Adrenal gland (tissue), 12 donors: ENCODE results near the gene TSSC4. TPM values are rescaled to one million over a fixed set of nuclear protein-coding genes. Genes with fewer than 3 reads are reported as not detected.

Experiments used
- DNase-seq, 7 donors: peaks; one replicate each; pipeline ENCODE4 v3.0.0-alpha.2; 2019 to 2020
- H3K27ac ChIP-seq, 5 donors: fragments of 200-600 bp; sonication (generic) in 4 of 5; 1 replicate in 3 of 5; 2 replicates in 2 of 5; pipeline versions ENCODE4 v1.5.1 to v1.8.0; 2016 to 2020; ENCODE audit warnings: mild to moderate bottlenecking in 1 of 5
- H3K27me3 ChIP-seq: fragments of 200-600 bp; 2 replicates; pipeline ENCODE4 v1.8.0; 2021
- H3K36me3 ChIP-seq, 2 donors: fragments of 200-600 bp; replicated peaks in 1 of 2; 1 replicate in 1 of 2; 2 replicates in 1 of 2; pipeline versions ENCODE4 v1.5.1 to v1.8.0; 2018 to 2022
- H3K4me1 ChIP-seq, 2 donors: fragments of 200-600 bp; replicated peaks in 1 of 2; 1 replicate in 1 of 2; 2 replicates in 1 of 2; pipeline versions ENCODE4 v1.5.1 to v1.8.0; 2018 to 2021
- H3K4me3 ChIP-seq, 4 donors: fragments of 200-600 bp; sonication (generic) in 3 of 4; one replicate each; pipeline ENCODE4 v1.5.1; 2016 to 2018
- H3K9me3 ChIP-seq, 3 donors: fragments of 200-600 bp; sonication (generic) in 1 of 3; replicated peaks in 1 of 3; 1 replicate in 2 of 3; 2 replicates in 1 of 3; pipeline versions ENCODE4 v1.5.1 to v1.8.0; 2016 to 2021
- POLR2A ChIP-seq, 2 donors: fragments of 450-650 bp; IDR thresholded peaks; one replicate each; pipeline ENCODE4 v1.6.1; 2017; ENCODE audit warnings: antibody characterized with exemption in 2 of 2, mild to moderate bottlenecking in 2 of 2, moderate library complexity in 1 of 2
- WGBS, 4 donors: extraction: QIAGEN DNeasy Blood & Tissue Kit in 2 of 4; methylation state at CpG; one replicate each; pipeline versions ENCODE4 v1.1.5 to v1.1.7; 2013 to 2017; 5-methylcytosine and 5-hydroxymethylcytosine counted together
- intact Hi-C, 2 donors: fragments of 100-400 bp; cut with DNase I; formaldehyde crosslinking; loops; one replicate each; pipeline versions ENCODE4 v1.14.1 to v1.15.0; 2022 to 2023
- polyA plus RNA-seq, 3 donors: library from polyadenylated mRNA; stranded (reverse); fragments of 200-250 nt in 2 of 3; fragments of 350-450 nt in 1 of 3; fragmentation: Illumina TruSeq in 1 of 3; extraction: RNeasy Lipid Tissue Mini Kit (QIAGEN cat#74804) in 1 of 3; gene quantifications; one replicate each; pipeline ENCODE4 v1.2.3, GENCODE V29; 2013 to 2014
- total RNA-seq, 9 donors: library from RNA; depleted of rRNA in 4 of 9; stranded (reverse); fragments of >200 nt in 4 of 9; fragments of 120-200 nt in 1 of 9; fragmentation: NEBNext Ultra II Directional in 1 of 9; extraction: Animal tissue kit (Norgen Biotek cat#: 25700) in 1 of 9; gene quantifications; one replicate each; pipeline versions ENCODE4 v1.1.0 to v1.2.4, GENCODE V29; 2013 to 2023
- TF ChIP-seq, protein P1 (sequence below), 6 experiments: fragments of 450-650 bp in 4 of 6; fragments of 200-600 bp in 2 of 6; sonication (generic) in 1 of 6; IDR thresholded peaks; 1 replicate in 5 of 6; 2 replicates in 1 of 6; pipeline versions ENCODE4 v1.5.1 to v1.8.0; 2016 to 2021; ENCODE audit warnings: antibody characterized with exemption in 6 of 6, mild to moderate bottlenecking in 2 of 6, moderate library complexity in 1 of 6
- donor health status: healthy with polysubstance abuse.
- donor health status: Bipolar disorder and iron deficiency.
- donor health status: DM: yes; HTN: yes; CAD: no.
- donor health status: DM: no; HTN: no; CAD: no.
- donor health status: DM: no; HTN: no; CAD: no.
- donor health status: DM: yes; HTN: yes; CAD: no.

Gene TSSC4
- total and polyA plus RNA-seq, 12 donors = 3.4 to 94.6 (median 38.1) TPM

DNA sequence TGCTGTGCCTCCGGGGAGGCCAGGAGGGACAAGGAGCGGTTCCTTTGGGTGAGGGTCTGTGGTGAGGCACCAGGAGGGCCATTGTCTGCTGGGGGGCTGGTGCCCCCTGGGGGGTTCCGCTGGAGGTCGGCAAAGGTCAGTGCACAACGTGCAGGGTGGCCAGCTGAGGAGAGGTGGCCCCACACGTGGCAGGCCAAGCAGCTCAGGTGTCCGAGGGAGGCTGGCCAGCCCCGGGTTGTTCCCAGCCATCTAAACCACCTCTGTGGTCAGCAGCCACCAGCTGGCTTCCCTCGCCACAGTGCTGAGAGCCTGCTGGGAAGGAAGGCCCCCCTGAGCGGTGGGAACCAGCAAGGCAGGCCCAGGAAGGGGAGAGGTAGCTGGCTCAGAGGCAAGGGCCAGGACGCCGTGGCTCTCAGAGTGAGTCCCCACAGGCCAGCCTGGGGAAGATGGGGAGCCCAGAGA is 4.2 kb downstream of the TSSC4 start:
- Histone ChIP-seq H3K4me3 (no peak overlapping the region), H3K4me1 (peaks cover 11 to 12% of the 10 kb centered on the region in 2 donors), H3K27ac (no peak overlapping the region), H3K27me3 (peaks cover 6% of the 10 kb centered on the region), H3K9me3 (no peaks in the 10 kb centered on the region), H3K36me3 (peaks cover 0 to 21% of the 10 kb centered on the region in 2 donors)
- no peak for DNase-seq
- 58 to 65% (median 61%) methylated on average over 1 to 12 of the region's 12 CpGs for WGBS, 4 donors
- intact Hi-C loops = no loop called here
- TF ChIP-seq, protein P1, sequence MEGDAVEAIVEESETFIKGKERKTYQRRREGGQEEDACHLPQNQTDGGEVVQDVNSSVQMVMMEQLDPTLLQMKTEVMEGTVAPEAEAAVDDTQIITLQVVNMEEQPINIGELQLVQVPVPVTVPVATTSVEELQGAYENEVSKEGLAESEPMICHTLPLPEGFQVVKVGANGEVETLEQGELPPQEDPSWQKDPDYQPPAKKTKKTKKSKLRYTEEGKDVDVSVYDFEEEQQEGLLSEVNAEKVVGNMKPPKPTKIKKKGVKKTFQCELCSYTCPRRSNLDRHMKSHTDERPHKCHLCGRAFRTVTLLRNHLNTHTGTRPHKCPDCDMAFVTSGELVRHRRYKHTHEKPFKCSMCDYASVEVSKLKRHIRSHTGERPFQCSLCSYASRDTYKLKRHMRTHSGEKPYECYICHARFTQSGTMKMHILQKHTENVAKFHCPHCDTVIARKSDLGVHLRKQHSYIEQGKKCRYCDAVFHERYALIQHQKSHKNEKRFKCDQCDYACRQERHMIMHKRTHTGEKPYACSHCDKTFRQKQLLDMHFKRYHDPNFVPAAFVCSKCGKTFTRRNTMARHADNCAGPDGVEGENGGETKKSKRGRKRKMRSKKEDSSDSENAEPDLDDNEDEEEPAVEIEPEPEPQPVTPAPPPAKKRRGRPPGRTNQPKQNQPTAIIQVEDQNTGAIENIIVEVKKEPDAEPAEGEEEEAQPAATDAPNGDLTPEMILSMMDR (IDR thresholded peaks at IDR 0.05) = no peak
- no peak for TF ChIP-seq POLR2A (IDR thresholded peaks at IDR 0.05)

- TF ChIP-seq, protein P1 (IDR thresholded peaks at IDR 0.05) = no peak
- no peak for TF ChIP-seq POLR2A (IDR thresholded peaks at IDR 0.05)
- H3K4me3 ChIP-seq = no peak overlapping the region
- peaks cover 0 to 21% of the 10 kb centered on the region in 2 donors for H3K36me3 ChIP-seq
- DNase-seq = no peak
- no peaks in the 10 kb centered on the region for H3K9me3 ChIP-seq
- H3K27ac ChIP-seq = no peak overlapping the region
- 77 to 80% (median 79%) methylated on average over 12 to 14 of the region's 14 CpGs for WGBS, 4 donors
- peaks cover 18% of the 10 kb centered on the region for H3K27me3 ChIP-seq
- intact Hi-C loops = no loop called here
- peaks cover 6 to 8% of the 10 kb centered on the region in 2 donors for H3K4me1 ChIP-seq
Measured at GRCh38 chr11:2406451-2406850, 5.9 kb downstream of the TSSC4 start.

- Histone ChIP-seq H3K9me3 (no peaks in the 10 kb centered on the region), H3K27ac (no peak overlapping the region), H3K36me3 (peaks cover 0 to 21% of the 10 kb centered on the region in 2 donors), H3K27me3 (peaks cover 18% of the 10 kb centered on the region), H3K4me3 (no peak overlapping the region), H3K4me1 (peaks cover under 1 to 3% of the 10 kb centered on the region in 2 donors)
- TF ChIP-seq, protein P1 (IDR thresholded peaks at IDR 0.05) = no peak
- no peak for TF ChIP-seq POLR2A (IDR thresholded peaks at IDR 0.05)
- 80 to 85% (median 84%) methylated on average over 15 to 24 of the region's 24 CpGs for WGBS, 4 donors
- intact Hi-C loops = no loop called here
- DNase-seq = no peak
Measured at GRCh38 chr11:2406878-2407410, 6.4 kb downstream of the TSSC4 start.

DNA sequence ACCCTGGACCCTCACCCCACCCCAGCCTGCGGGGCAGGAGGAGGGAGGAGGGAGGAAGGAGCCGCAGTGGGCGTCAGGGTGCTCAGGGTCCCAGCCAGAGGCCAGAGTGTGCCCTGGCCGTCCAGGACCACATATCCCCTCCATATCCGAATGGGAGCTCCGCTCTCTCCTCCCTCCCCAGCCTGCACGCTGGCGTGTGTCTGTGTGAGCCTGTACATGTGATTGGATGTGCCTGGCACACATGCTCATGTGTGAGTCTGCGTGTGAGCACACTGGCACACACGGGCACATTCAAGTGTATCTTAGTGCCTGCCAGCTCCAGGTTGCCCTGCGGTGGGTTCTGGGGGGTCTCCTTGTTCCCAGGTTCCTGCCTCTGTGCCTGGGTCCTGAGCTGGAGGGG is 8.1 kb downstream of the TSSC4 start:
- Histone ChIP-seq H3K9me3 (no peaks in the 10 kb centered on the region), H3K4me3 (no peak overlapping the region), H3K4me1 (no peaks in the 10 kb centered on the region), H3K27ac (no peak overlapping the region), H3K36me3 (peaks cover 0 to 4% of the 10 kb centered on the region in 2 donors), H3K27me3 (peaks cover 18% of the 10 kb centered on the region)
- 50 to 65% (median 61%) methylated on average over 5 to 11 of the region's 11 CpGs for WGBS, 4 donors
- no peak for DNase-seq
- TF ChIP-seq POLR2A (IDR thresholded peaks at IDR 0.05) = no peak
- TF ChIP-seq, protein P1 (IDR thresholded peaks at IDR 0.05) = no peak
- intact Hi-C loops = no loop called here
